ENCODE data around the gene APOLD1.
"Not testable (repeated sequence)": the region's sequence is repeated elsewhere in the genome, so short reads cannot be mapped to it uniquely, and the experiment has no call there.

The APOLD1 gene

GRCh38 chr12:12812618-12813119, 27.2 kb downstream of the APOLD1 start:
- Histone ChIP-seq H3K27me3 (ENCODE audit: insufficient read depth, low read length) (no peaks in the 10 kb centered on the region), H3K9ac (ENCODE audit: low read depth, low read length) (no peak overlapping the region; the same call in 1 of the 2 replicates), H3K4me1 (ENCODE audit: insufficient read depth, low read length) (no peaks in the 10 kb centered on the region), H3K4me3 (ENCODE audit: low read length) (peak overlapping the region; percentile 95; the same call in 1 of the 2 replicates), H3K27ac (ENCODE audit: low read length) (no peak overlapping the region), H3K36me3 (ENCODE audit: insufficient read depth, low read depth, low read length) (peaks cover 26% of the 10 kb centered on the region), H3K9me3 (ENCODE audit: insufficient read depth, low read depth, low read length) (no peaks in the 10 kb centered on the region)

GRCh38 chr12:12813120-12814101, 28.0 kb downstream of the APOLD1 start, which contains the start of gene DDX47:
TSS of gene DDX47 (plus strand) at chr12:12813346. CDS start at chr12:12813368, 22 bp downstream.
- Histone ChIP-seq H3K9ac (ENCODE audit: low read depth, low read length) (peak within 1 kb of the TSS; percentile 99), H3K4me1 (ENCODE audit: insufficient read depth, low read length) (no peaks in the 10 kb centered on the region), H3K9me3 (ENCODE audit: insufficient read depth, low read depth, low read length) (no peaks in the 10 kb centered on the region), H3K27ac (ENCODE audit: low read length) (peak within 1 kb of the TSS; percentile 67), H3K27me3 (ENCODE audit: insufficient read depth, low read length) (no peaks in the 10 kb centered on the region), H3K4me3 (ENCODE audit: low read length) (peak within 1 kb of the TSS; percentile 95), H3K36me3 (ENCODE audit: insufficient read depth, low read depth, low read length) (peaks cover 26% of the 10 kb centered on the region)

GRCh38 chr12:12817616-12818015, 32.2 kb downstream of the APOLD1 start:
- Histone ChIP-seq H3K27me3 (ENCODE audit: insufficient read depth, low read length) (no peaks in the 10 kb centered on the region), H3K9me3 (ENCODE audit: insufficient read depth, low read depth, low read length) (no peaks in the 10 kb centered on the region), H3K4me1 (ENCODE audit: insufficient read depth, low read length) (0 out of 2 replicates have a peak, but pooled peaks cover 3% of the 10 kb centered on the region), H3K27ac (ENCODE audit: low read length) (no peak overlapping the region), H3K9ac (ENCODE audit: low read depth, low read length) (no peak overlapping the region), H3K4me3 (ENCODE audit: low read length) (no peak overlapping the region), H3K36me3 (ENCODE audit: insufficient read depth, low read depth, low read length) (peaks cover 55% of the 10 kb centered on the region)

GRCh38 chr12:12818701-12819100, 33.2 kb downstream of the APOLD1 start:
- Histone ChIP-seq H3K27ac (ENCODE audit: low read length) (no peak overlapping the region), H3K36me3 (ENCODE audit: insufficient read depth, low read depth, low read length) (peaks cover 66% of the 10 kb centered on the region), H3K4me1 (ENCODE audit: insufficient read depth, low read length) (0 out of 2 replicates have a peak, but pooled peaks cover 3% of the 10 kb centered on the region)

GRCh38 chr12:12819221-12819620, 33.8 kb downstream of the APOLD1 start:
- Histone ChIP-seq H3K4me3 (ENCODE audit: low read length) (no peak overlapping the region), H3K9ac (ENCODE audit: low read depth, low read length) (no peak overlapping the region), H3K4me1 (ENCODE audit: insufficient read depth, low read length) (0 out of 2 replicates have a peak, but pooled peaks cover 3% of the 10 kb centered on the region), H3K27ac (ENCODE audit: low read length) (no peak overlapping the region), H3K27me3 (ENCODE audit: insufficient read depth, low read length) (no peaks in the 10 kb centered on the region), H3K36me3 (ENCODE audit: insufficient read depth, low read depth, low read length) (peaks cover 71% of the 10 kb centered on the region), H3K9me3 (ENCODE audit: insufficient read depth, low read depth, low read length) (no peaks in the 10 kb centered on the region)

More at GRCh38 chr12:12818701-12819100, 33.2 kb downstream of the APOLD1 start:
- Histone ChIP-seq H3K9me3 (ENCODE audit: insufficient read depth, low read depth, low read length) (no peaks in the 10 kb centered on the region), H3K27me3 (ENCODE audit: insufficient read depth, low read length) (no peaks in the 10 kb centered on the region), H3K4me3 (ENCODE audit: low read length) (no peak overlapping the region), H3K9ac (ENCODE audit: low read depth, low read length) (no peak overlapping the region)

DNA sequence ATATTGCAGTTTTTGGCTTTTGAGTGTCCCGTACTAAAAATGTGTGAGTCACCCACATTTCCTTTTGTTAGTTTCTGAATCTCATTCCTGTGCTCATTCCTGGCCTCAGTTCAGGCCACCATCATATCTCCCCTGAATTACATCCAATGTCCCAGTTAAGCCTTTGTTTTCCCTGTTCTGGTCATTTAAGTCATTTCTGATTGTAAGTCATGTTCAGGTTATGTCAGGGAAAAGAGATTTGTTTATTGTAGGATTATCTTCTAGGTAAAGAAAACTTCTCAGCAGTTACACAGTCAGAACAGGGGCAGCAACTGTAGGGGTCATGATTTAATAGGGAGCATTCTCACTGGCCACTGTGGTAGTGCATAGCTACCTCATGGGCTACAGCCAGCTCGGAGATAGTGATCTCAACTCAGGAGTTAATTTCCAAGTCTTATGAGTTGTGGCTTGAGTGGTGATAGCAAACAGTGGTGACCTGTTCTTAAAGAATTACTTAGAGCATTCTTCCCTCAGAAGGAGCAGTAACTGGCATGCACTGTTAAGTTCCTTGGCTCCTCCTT, 34.4 kb downstream of the APOLD1 start:
- Histone ChIP-seq H3K4me1 (ENCODE audit: insufficient read depth, low read length) (0 out of 2 replicates have a peak, but pooled peaks cover 3% of the 10 kb centered on the region), H3K27me3 (ENCODE audit: insufficient read depth, low read length) (no peaks in the 10 kb centered on the region), H3K4me3 (ENCODE audit: low read length) (no peak overlapping the region), H3K9ac (ENCODE audit: low read depth, low read length) (no peak overlapping the region), H3K9me3 (ENCODE audit: insufficient read depth, low read depth, low read length) (no peaks in the 10 kb centered on the region), H3K27ac (ENCODE audit: low read length) (no peak overlapping the region), H3K36me3 (ENCODE audit: insufficient read depth, low read depth, low read length) (peaks cover 75% of the 10 kb centered on the region)

- H3K9me3 ChIP-seq (ENCODE audit: insufficient read depth, low read depth, low read length); H3K27me3 ChIP-seq (ENCODE audit: insufficient read depth, low read length); H3K4me1 ChIP-seq (ENCODE audit: insufficient read depth, low read length); H3K9ac ChIP-seq (ENCODE audit: low read depth, low read length); H3K27ac ChIP-seq (ENCODE audit: low read length); H3K4me3 ChIP-seq (ENCODE audit: low read length): not testable (repeated sequence)
- H3K36me3 ChIP-seq (ENCODE audit: insufficient read depth, low read depth, low read length): peaks cover 76% of the 10 kb centered on the region
These were observed 34.9 kb downstream of the APOLD1 start for GRCh38 chr12:12820376-12820775.

DNA sequence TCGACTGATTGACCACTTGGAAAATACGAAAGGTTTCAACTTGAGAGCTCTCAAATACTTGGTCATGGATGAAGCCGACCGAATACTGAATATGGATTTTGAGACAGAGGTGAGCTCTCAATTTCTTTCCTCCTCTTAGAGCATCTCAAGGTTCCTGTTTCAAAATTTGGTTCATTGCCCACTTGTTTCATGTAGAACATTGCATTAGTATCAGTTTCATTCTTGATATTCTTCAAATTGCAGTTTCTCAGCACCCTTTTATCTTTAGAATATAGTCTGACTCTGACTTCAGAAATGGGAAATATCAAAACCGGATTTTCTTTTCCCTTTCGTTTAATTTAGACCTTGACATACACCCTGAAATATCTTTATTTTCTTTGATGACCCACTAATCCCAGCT, 36.5 kb downstream of the APOLD1 start:
- H3K4me1 ChIP-seq (ENCODE audit: insufficient read depth, low read length): 0 out of 2 replicates have a peak, but pooled peaks cover 3% of the 10 kb centered on the region
- H3K36me3 ChIP-seq (ENCODE audit: insufficient read depth, low read depth, low read length): peaks cover 76% of the 10 kb centered on the region
- H3K9me3 ChIP-seq (ENCODE audit: insufficient read depth, low read depth, low read length): no peaks in the 10 kb centered on the region
- H3K27me3 ChIP-seq (ENCODE audit: insufficient read depth, low read length): no peaks in the 10 kb centered on the region
- no peak overlapping the region for H3K9ac ChIP-seq (ENCODE audit: low read depth, low read length)
- H3K4me3 ChIP-seq (ENCODE audit: low read length): no peak overlapping the region
- no peak overlapping the region for H3K27ac ChIP-seq (ENCODE audit: low read length)

GRCh38 chr12:12822886-12823285, 37.4 kb downstream of the APOLD1 start:
- Histone ChIP-seq H3K4me3 (ENCODE audit: low read length) (no peak overlapping the region), H3K36me3 (ENCODE audit: insufficient read depth, low read depth, low read length) (peaks cover 82% of the 10 kb centered on the region), H3K9ac (ENCODE audit: low read depth, low read length) (no peak overlapping the region), H3K9me3 (ENCODE audit: insufficient read depth, low read depth, low read length) (no peaks in the 10 kb centered on the region), H3K4me1 (ENCODE audit: insufficient read depth, low read length) (0 out of 2 replicates have a peak, but pooled peaks cover 3% of the 10 kb centered on the region), H3K27me3 (ENCODE audit: insufficient read depth, low read length) (no peaks in the 10 kb centered on the region), H3K27ac (ENCODE audit: low read length) (no peak overlapping the region)

- H3K36me3 ChIP-seq (ENCODE audit: insufficient read depth, low read depth, low read length): peaks cover 86% of the 10 kb centered on the region
- H3K4me3 ChIP-seq (ENCODE audit: low read length): no peak overlapping the region
- no peaks in the 10 kb centered on the region for H3K9me3 ChIP-seq (ENCODE audit: insufficient read depth, low read depth, low read length)
- H3K9ac ChIP-seq (ENCODE audit: low read depth, low read length): no peak overlapping the region
- H3K4me1 ChIP-seq (ENCODE audit: insufficient read depth, low read length): 0 out of 2 replicates have a peak, but pooled peaks cover 3% of the 10 kb centered on the region
- no peak overlapping the region for H3K27ac ChIP-seq (ENCODE audit: low read length)
- no peaks in the 10 kb centered on the region for H3K27me3 ChIP-seq (ENCODE audit: insufficient read depth, low read length)
These were observed 37.8 kb downstream of the APOLD1 start for GRCh38 chr12:12823300-12823699.

DNA sequence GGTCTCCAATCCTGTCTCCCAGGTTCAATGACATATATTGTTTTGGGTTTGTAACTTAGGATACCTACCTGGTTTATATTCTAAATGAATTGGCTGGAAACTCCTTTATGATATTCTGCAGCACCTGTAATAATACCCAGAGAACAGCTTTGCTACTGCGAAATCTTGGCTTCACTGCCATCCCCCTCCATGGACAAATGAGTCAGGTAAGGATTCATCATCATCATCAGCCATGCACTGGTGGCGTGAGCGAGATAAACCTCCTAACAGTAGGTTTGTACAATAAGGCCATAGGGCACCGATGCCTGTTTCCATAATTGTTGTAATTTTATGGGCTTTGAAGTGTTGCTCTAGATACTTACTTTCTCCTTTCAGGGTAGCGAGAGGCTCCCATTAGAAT, 38.4 kb downstream of the APOLD1 start:
- no peak overlapping the region for H3K9ac ChIP-seq (ENCODE audit: low read depth, low read length)
- peaks cover 87% of the 10 kb centered on the region for H3K36me3 ChIP-seq (ENCODE audit: insufficient read depth, low read depth, low read length)
- H3K27ac ChIP-seq (ENCODE audit: low read length): no peak overlapping the region

More for the DNA sequence above, 38.4 kb downstream of the APOLD1 start:
- Histone ChIP-seq H3K4me1 (ENCODE audit: insufficient read depth, low read length) (0 out of 2 replicates have a peak, but pooled peaks cover 3% of the 10 kb centered on the region), H3K4me3 (ENCODE audit: low read length) (no peak overlapping the region), H3K9me3 (ENCODE audit: insufficient read depth, low read depth, low read length) (no peaks in the 10 kb centered on the region), H3K27me3 (ENCODE audit: insufficient read depth, low read length) (no peaks in the 10 kb centered on the region)

Measured in iPS-20b (cell line).